Gastrocnemius medialis (tissue), 4 donors: ENCODE measurements around the gene ATP6V1G2. TPM values are rescaled to one million over a fixed set of nuclear protein-coding genes. Genes with fewer than 3 reads are reported as not detected.
A peak's percentile ranks its signal among the peaks of the same experiment; 100 is the strongest.
"Not testable (repeated sequence)": the region's sequence is repeated elsewhere in the genome, so short reads cannot be mapped to it uniquely, and the experiment has no call there.

ENCODE experiments used
- ATAC-seq, 2 donors: fragments of 150-250 bp; one replicate each; pipeline ENCODE4 v1.9.1; 2016
- DNase-seq, 2 donors: peaks; one replicate each; pipeline ENCODE4 v3.0.0-alpha.2; 2019
- H3K27ac ChIP-seq, 4 donors: fragments of 200-600 bp; sonication (generic); 1 replicate in 1 of 4; 2 replicates in 3 of 4; pipeline ENCODE4 v1.5.1; 2016 to 2018; ENCODE audit warnings: mild to moderate bottlenecking in 2 of 4, moderate library complexity in 1 of 4
- H3K27me3 ChIP-seq, 3 donors: fragments of 200-600 bp; sonication (generic) in 2 of 3; 1 replicate in 1 of 3; 2 replicates in 2 of 3; pipeline versions ENCODE4 v1.5.1 to v1.6.0; 2016 to 2019; ENCODE audit warnings: mild to moderate bottlenecking in 1 of 3, moderate library complexity in 1 of 3
- H3K36me3 ChIP-seq, 2 donors: fragments of 200-600 bp; sonication (generic) in 1 of 2; one replicate each; pipeline ENCODE4 v1.5.1; 2017 to 2018
- H3K4me1 ChIP-seq, 2 donors: fragments of 200-600 bp; sonication (generic) in 1 of 2; one replicate each; pipeline ENCODE4 v1.5.1; 2016 to 2017; ENCODE audit warnings: mild to moderate bottlenecking in 2 of 2
- H3K4me3 ChIP-seq, 4 donors: fragments of 200-600 bp; sonication (generic) in 3 of 4; 1 replicate in 1 of 4; 2 replicates in 3 of 4; pipeline ENCODE4 v1.5.1; 2016 to 2019; ENCODE audit warnings: mild to moderate bottlenecking in 2 of 4
- H3K9me3 ChIP-seq, 3 donors: fragments of 200-600 bp; sonication (generic) in 2 of 3; 1 replicate in 1 of 3; 2 replicates in 2 of 3; pipeline ENCODE4 v1.5.1; 2016 to 2019
- CTCF ChIP-seq, 5 experiments: fragments of 450-650 bp in 3 of 5; fragments of 200-600 bp in 2 of 5; sonication (generic) in 2 of 5; IDR thresholded peaks in 4 of 5; conservative IDR thresholded peaks in 1 of 5; 1 replicate in 4 of 5; 2 replicates in 1 of 5; pipeline ENCODE4 v1.5.1; 2016 to 2019; ENCODE audit warnings: antibody characterized with exemption in 5 of 5, mild to moderate bottlenecking in 3 of 5, moderate library complexity in 3 of 5
- POLR2A ChIP-seq, 2 donors: fragments of 450-650 bp; IDR thresholded peaks; one replicate each; pipeline ENCODE4 v1.6.1; 2017; ENCODE audit warnings: antibody characterized with exemption in 2 of 2, mild to moderate bottlenecking in 2 of 2, moderate library complexity in 2 of 2
- in situ Hi-C, 4 donors: fragments of 200-750 bp; cut with MboI; loops; one replicate each; pipeline versions ENCODE4 v1.15.0 to v1.8.0; 2017; ENCODE audit warnings: low sequenced_read_pairs in 4 of 4
- intact Hi-C: fragments of 100-400 bp; cut with DNase I; formaldehyde crosslinking; loops from one replicate; pipeline ENCODE4 v1.15.1; 2023; ENCODE audit warnings: low total_unique reads
- total RNA-seq, 4 donors: library from RNA; depleted of rRNA; stranded (reverse); fragments of >200 nt; gene quantifications; one replicate each; pipeline versions ENCODE4 v1.1.0 to v1.2.3, GENCODE V29; 2016

Gene ATP6V1G2
- 1 to 10 TPM in 2 of 4 donors, under 1 TPM in 2; 0.46 to 1.8 (median 1.1) TPM for total RNA-seq

- Histone ChIP-seq H3K36me3 (peaks cover 0 to 21% of the 10 kb centered on the region in 2 donors), H3K27me3 (no peaks in the 10 kb centered on the region), H3K9me3 (no peaks in the 10 kb centered on the region), H3K27ac (peak within 1 kb of the TSS; percentile 86 to 97 (median 90)), H3K4me3 (peak within 1 kb of the TSS; percentile 48 to 72 (median 63)), H3K4me1 (peaks cover 20 to 22% of the 10 kb centered on the region in 2 donors)
- in situ Hi-C loops (loop anchor here (5.0 to 25.0 kb wide), 5 partner anchors 48 to 641 kb away; partner anchors contain the start of genes AGER (in 1 of the 4), AGPAT1 (in 1 of the 4), GPSM3 (in 1 of the 4) and NCR3 (in 1 of the 4)), intact Hi-C loops (loop anchor here (1.0 to 10.0 kb wide), 9 partner anchors 35 to 1482 kb away; partner anchors contain the start of genes EHMT2, NELFE, NEU1 and POLR1H)
- peak; percentile 64 to 76 for ATAC-seq
- peak; percentile 71 to 85 for DNase-seq
- no peak for TF ChIP-seq POLR2A (IDR thresholded peaks at IDR 0.05)
- peak; percentile 95 to 99 (median 97) for TF ChIP-seq CTCF (IDR thresholded peaks at IDR 0.05 in 4 of 5, conservative IDR thresholded peaks at IDR 0.05 in 1 of 5)
Measured at GRCh38 chr6:31546339-31546957, at the start of gene ATP6V1G2. Gene ATP6V1G2 (minus strand): TSS chr6:31546608. CDS start chr6:31546559, 49 bp downstream.

- Histone ChIP-seq H3K36me3 (no peaks in the 10 kb centered on the region), H3K9me3 (no peaks in the 10 kb centered on the region), H3K27ac (no peak overlapping the region), H3K27me3 (peaks cover 0 to 4% (median 0%) of the 10 kb centered on the region in 3 donors), H3K4me1 (no peaks in the 10 kb centered on the region), H3K4me3 (no peak overlapping the region)
- no peak for TF ChIP-seq POLR2A (IDR thresholded peaks at IDR 0.05)
- TF ChIP-seq CTCF (IDR thresholded peaks at IDR 0.05 in 4 of 5, conservative IDR thresholded peaks at IDR 0.05 in 1 of 5), result no peak
- in situ Hi-C loops, result loop anchor here in 1 of 4 donors (10.0 kb wide), 1 partner anchor 48 kb away; the partner anchor contains the start of genes ATP6V1G2, DDX39B and NFKBIL1
- DNase-seq (no peak), ATAC-seq (no peak)
- intact Hi-C loops, result no loop called here
Measured at GRCh38 chr6:31592396-31592771, 46.0 kb upstream of the ATP6V1G2 start.

- H3K4me3 ChIP-seq, intact Hi-C loops, H3K36me3 ChIP-seq, H3K9me3 ChIP-seq, H3K27me3 ChIP-seq, DNase-seq, H3K27ac ChIP-seq, H3K4me1 ChIP-seq, ATAC-seq: not testable (repeated sequence)
- in situ Hi-C loops, result loop anchor here in 1 of 4 donors (10.0 kb wide), 1 partner anchor 46 kb away; the partner anchor contains the start of genes ATP6V1G2, DDX39B and NFKBIL1
Measured at GRCh38 chr6:31590691-31591090, 44.3 kb upstream of the ATP6V1G2 start.

GRCh38 chr6:31588871-31589650, 42.7 kb upstream of the ATP6V1G2 start:
- TF ChIP-seq CTCF (IDR thresholded peaks at IDR 0.05 in 4 of 5, conservative IDR thresholded peaks at IDR 0.05 in 1 of 5) (no peak), POLR2A (IDR thresholded peaks at IDR 0.05) (no peak)
- ATAC-seq (no peak), DNase-seq (no peak)
- intact Hi-C loops (no loop called here), in situ Hi-C loops (no loop called here)
- Histone ChIP-seq H3K27me3 (peaks cover 0 to 5% (median 0%) of the 10 kb centered on the region in 3 donors), H3K4me1 (no peaks in the 10 kb centered on the region), H3K9me3 (no peaks in the 10 kb centered on the region), H3K36me3 (no peaks in the 10 kb centered on the region), H3K27ac (no peak overlapping the region), H3K4me3 (no peak overlapping the region)
